Daoy (cell line): Measurements from ENCODE around the gene TELO2. TPM values are rescaled to one million over a fixed set of nuclear protein-coding genes. Genes with fewer than 3 reads are reported as not detected.

Experiments
- DNase-seq: peaks from one replicate; pipeline ENCODE4 v3.0.0-alpha.2; 2015; ENCODE audit warnings: low read depth
- total RNA-seq: library from RNA; depleted of rRNA; stranded (reverse); fragments of >200 nt; shearing (Covaris generic); gene quantifications from 2 replicates; pipeline ENCODE4 v1.2.3, GENCODE V29; 2014; rRNA removed

TELO2 gene
- 19.9 and 44.0 TPM in 2 replicates for total RNA-seq

DNA sequence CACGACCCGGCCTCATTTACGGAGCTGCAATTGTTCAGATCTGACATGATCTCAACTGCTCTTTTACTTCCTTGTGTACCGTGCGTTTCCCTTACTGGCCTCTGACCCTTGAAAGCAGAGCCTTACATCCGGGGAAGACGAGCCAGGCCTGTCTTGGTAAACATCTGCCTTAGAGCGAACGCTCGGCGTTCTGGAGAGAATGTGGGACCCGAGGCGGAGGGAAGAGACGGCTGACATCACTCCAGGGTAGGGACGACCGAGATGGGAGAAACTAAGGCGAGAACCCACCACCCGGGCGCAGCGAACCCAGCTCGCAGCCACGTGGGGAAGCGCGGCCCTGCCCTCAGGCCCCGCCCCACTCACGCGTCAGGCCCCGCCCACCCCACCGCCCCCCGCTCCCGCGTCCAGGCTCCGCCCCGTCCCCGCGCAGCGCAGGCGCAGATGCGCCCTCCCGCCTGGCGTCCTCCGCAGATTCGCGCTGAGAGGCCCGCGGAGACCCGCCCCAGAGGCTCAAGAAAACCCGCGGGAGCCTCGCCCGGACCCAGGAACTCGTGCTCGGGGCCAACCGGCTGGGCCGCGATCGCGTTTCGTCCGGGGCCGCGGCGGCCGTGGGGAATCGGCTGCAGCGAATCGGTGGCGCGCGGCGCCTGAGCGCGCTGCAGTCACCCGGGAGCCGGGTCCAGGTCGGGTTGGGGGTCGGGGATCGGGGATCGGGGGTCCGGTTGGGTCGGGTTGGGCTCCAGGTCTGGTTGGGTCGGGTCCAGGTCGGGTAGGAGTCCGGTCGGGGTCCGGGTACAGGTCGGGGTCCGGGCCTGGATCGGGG is at the start of gene TELO2:
Gene TELO2, plus strand, starts transcription at position 438 of the 823 bp plus-strand sequence. CDS start 922 bp downstream, outside the sequence.
- DNase-seq: peak; percentile 82

DNA sequence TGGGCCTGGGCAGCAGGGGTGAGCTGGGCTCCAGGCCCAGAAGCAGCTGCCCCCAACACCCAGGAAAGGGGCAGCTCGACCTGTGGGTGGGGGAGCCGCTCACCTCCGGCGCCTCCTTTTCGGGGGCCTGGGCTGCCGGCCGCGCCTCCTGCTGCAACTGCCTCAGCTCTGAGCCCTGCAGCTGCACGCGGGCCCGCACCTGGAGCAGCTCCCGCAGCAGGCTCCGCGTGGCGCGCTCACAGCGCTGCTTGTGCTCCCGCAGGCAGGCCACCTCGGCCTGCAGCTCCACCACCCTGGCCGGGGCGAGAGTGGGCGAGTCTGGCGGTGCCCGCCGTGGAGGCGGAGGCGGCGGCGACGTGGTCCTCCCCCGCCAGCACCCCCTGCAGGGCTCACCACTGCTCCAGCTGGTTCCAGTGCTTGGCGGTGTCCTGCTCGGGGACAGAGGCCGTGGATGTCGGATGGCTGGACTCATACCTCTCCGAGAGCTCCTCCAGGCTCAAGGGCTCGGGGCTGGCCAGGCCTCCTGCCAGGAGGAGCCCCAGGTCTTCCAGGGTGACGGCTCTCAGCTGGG is 49.7 kb upstream of the TELO2 start:
- no peak for DNase-seq

DNA sequence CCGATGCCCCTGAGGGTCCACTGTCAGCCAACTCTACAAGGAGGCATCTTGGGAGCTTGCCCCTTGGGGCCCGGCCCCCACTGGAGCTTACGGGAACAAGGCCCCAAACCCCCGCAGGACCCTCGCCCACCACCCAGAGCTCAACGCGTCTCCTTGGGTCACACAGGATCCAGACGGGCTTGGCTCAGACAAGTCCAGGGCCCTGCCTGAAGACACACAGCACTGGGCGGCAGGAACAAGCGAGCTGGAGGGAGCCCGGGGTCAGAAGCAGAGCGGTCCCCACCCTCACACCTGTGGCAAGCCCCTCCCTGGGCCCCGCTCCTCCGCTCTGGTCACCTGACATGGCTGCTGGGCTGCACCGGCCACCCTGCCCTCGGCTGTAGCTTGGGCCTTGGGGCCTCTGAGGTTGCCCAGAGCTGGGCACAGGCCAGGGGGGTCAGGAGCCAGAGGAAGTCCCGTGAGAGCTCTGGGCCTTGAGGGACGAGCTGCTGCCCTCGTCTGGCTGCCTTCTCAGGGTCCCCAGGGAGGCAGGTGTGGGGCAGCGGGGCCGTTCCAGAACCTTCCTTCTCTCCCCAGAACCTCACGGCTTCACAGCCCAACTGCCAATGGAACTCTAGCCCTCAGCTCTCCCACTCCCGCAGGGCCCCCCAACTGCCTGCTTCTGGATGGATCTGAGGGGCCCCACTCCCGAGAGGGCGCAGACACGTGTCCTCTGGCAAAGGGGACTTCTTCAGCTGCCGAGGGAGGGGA is 49.0 kb upstream of the TELO2 start, which contains the start of gene CCDC154:
Gene CCDC154, minus strand, starts transcription at position 577 of the 750 bp plus-strand sequence. Its CDS starts 234 bp downstream, at position 343.
- DNase-seq: no peak

DNA sequence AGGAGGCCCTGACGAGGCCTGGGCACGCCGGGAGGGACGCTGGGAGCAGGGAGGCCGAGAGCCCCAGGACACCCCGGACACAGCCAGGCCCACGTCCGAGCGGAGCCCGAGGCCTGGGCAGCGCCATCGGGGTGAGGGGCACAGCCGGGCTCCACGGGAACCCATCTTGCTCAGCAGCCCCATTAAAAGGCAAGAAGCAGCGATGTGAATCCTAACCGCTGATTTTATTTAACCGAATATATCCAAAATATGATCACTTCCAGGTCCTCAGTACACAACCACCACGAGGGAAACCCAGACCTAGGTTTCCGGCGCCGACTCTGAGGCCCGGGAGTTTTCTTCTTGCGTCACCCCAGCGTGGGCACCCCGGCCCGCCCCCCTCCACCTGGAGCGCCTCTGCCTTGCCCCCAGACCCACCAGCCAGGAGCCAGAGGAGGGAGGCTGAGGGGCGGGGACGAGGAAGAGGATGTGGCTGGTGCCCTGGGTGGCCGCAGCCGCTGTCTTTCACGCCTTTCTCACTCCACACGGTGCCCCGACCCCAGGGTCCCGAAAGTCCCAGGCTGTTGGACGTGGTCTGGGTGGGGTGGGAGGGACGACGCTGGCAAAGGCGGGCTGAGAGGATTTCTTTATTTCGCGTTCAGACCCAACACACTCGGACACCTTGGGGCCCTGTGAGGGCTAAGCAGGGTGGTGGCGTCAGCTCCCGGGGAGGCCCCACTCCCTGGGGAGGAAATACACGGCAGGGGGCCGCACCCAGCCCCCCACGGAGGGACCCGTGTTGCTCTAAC is 48.2 kb upstream of the TELO2 start:
- DNase-seq: no peak

GRCh38 chr16:1445518-1446203 is 47.5 kb upstream of the TELO2 start:
- no peak for DNase-seq

DNA sequence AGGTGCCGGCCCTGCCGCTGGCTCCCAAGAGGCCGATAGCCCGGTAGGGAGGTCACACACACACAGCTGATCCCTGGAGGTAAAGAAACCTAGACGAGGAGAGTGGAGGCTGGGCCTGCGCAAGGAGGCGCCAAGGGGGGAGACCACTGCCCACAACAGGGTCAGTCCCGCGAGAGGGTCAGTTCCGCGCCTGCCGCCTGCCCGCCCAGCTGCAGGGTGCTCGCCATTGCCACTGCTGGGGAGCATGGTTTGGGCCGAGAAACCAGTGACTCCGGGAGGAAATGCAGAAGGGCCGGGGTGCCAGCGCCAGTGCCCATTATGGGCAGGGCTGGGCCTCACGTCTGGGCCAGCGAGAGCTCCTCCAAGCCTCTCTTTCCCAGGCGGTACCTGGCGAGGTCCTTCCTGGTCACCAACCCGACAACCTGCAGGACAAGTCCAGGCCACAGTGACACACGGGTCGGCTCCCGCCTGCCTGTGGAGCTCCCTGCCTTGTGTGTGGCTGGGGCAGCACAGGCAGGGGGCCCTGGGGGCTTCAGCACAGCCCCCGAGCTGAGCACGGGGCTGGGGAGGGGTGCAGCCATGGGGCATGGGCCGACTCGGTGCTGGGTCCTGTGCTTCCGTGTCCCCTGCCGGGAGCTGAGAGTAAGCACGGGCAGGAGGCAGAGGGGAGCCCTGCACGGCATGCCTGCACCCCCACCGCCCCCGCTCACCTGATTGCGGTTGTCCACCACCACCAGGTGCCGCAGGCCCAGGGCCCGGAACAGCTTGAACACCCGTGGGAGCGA is 46.7 kb upstream of the TELO2 start:
- DNase-seq: no peak

DNA sequence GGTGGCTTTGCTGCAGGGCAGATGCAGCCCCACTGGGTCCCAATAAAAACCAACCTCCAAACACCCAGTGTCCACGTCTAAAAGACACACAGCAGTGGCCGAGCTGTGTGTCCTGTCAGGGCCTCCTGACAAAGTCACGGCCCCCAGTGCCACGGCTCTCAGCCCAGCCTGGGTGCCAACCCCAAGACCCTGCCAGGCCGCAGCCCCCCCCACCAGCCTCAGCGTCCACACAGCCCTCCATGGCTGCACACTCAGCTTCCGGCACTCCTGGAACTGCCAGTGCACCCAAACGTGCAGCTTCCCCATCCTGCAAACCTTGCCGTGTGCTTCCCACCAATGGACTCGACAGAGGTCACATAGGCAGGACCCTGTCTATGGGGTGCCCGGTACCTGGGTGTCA is 45.2 kb upstream of the TELO2 start:
- DNase-seq: no peak

DNA sequence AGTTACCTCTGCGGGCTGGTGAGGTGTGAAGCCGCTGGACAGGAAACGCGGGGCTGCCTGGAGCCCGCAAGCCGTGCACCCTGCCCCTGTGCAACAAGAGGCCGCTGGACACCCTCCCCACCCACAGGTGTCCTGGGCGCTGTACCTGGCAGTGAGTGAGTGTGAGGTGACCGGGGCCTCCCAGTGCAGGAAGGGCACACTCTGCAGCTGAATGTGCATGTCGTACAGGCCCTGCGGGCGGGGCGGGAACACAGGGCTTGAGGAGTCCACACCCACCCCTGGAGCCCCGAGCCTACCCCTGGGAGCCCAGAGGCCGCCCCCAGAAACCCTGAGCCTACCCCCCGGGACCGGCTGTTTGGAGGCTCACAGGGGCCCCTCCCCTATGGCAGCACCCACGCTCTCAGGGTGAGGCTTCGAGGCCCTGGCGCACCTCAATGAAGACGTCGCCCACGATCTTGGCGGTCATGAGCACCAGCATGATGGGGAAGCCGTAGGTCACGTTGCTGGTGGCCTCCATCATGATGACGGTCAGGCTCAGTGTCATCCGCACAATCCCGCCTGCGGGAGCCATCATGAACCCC is 44.5 kb upstream of the TELO2 start:
- no peak for DNase-seq

- no peak for DNase-seq
Measured at GRCh38 chr16:1449201-1449788, 43.9 kb upstream of the TELO2 start.

DNA sequence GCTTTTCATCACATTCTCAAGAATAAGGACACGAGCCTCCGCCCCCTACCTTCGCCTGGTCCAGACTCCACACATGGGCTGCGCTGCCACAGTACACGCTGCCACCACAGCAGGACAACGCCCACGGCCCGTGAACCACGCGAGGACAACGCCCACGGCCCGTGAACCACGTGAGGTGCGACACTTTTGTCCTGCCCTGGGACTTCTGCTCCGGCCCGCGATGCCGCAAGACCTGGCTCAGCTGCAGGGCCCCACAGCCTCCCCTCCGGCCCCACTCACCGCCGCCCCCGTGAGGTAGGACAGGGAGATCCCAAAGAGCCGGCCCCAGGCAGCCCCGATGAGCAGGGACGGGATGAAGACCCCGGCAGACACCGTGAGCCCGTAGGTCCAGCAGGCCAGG is 42.9 kb upstream of the TELO2 start:
- DNase-seq: no peak

GRCh38 chr16:1450841-1451240 is 42.3 kb upstream of the TELO2 start:
- DNase-seq: no peak

DNA sequence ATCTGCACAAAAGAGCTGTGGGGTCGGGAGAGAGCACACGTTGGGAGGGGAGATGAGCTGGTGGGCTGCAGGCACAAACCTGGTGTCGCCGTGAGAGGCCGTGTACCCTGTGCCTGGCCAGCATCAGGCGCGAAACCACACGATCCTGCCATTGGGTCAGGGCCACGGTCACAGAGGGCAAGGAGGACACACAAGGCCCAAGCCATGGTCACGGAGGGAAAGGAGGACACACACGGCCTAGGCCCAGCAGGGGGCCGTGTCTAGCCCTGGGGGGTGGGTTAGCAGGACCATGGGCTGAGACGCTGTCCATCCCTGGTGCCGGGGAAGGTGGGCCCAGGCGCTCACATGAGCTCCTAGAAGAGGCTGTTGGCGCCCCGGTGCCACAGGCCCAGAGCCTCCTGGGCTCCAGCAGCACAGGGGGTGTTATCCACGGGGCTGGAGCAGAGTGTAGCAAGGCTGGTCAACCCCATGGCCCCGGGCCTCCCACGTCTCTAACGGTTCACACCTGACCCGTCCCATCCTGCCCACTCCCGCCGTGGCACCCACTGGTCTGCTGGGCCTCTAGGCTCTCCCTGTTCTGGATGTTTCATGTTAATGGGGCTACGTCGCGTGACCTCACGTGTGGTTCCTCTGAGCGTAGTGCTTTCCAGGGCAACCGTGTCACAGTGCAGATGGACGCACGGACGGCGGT is 41.3 kb upstream of the TELO2 start:
- DNase-seq: no peak

DNA sequence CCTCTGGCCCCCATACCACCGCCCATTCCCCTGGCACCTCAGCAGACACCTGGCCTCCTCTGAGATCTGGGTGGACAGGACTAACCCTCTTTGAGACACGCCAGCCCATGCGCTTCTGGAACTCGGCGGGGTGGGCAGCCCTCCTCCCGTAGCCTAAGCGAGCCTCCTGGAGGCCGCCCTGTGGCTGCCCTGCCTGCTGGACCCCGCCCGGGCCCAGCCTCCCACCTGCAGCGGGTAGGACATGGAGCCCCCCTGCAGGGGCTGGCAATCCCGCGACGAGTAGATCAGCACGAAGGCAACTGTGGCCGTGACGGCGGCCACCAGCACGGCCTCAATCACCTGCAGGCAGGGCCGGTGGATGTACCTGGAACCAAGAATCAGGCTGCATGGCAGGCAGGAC is 40.6 kb upstream of the TELO2 start:
- no peak for DNase-seq

- DNase-seq: no peak
Measured at GRCh38 chr16:1453316-1453715, 39.8 kb upstream of the TELO2 start.

- DNase-seq: no peak
Measured at GRCh38 chr16:1454561-1454960, 38.6 kb upstream of the TELO2 start.

DNA sequence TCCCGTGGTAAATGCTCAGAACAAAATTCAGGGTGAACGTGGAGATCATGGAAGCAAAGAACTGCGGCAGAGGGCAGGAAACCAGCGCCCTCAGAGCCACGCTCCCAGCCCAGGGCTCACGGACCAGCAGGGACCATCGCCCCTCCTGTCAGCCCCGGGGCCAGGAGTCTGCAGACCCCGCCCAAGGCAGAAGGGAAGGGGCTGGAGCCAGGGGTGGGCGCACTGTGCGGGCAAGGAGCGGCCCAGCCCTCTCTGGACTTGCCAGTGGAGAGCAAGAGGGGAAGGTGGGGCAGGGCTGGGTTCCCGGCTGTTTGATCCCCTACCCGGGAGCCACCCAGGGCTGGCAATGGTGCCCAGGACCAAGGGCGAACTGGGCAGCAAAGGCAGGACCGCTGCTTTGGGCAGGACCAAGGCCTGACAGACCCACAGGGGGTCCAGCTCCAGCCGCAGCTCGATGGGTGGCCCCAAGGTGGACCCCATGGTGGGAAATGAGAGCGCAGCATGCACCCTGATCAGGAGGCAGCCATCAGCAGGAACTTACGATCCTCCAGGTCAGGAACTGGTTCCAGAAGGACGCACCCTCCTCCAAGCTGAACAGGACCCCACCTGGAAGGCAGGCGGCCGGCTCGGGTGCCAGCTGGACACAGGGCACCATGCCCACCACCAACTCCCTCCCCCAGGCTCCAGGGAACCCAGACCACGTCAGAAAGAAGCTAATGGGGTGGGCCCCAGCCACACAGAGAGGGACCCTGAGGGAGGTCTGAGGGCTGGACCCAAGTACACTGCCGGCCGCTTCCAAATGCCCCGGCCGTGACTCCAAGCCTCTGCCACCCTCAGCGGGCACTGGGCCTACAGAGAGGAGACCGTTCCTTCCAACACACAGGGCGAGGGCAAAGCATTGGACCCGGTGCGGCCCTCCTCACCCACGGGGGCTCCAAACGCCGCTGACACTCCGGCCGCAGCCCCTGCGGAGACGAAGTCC is 37.7 kb upstream of the TELO2 start:
- DNase-seq: no peak

GRCh38 chr16:1456951-1457350 is 36.2 kb upstream of the TELO2 start:
- DNase-seq: no peak
